Globus pallidus (tissue), 1 donor: ENCODE results near the gene IRF4.
A peak's percentile ranks its signal among the peaks of the same experiment; 100 is the strongest.

Experiments
- DNase-seq: peaks from one replicate; pipeline ENCODE4 v3.0.0-alpha.2; 2015; ENCODE audit warnings: low spot score

IRF4 gene

GRCh38 chr6:398558-399078 lies 7.1 kb downstream of the IRF4 start:
- DNase-seq: no peak

- no peak for DNase-seq
These were observed 8.4 kb downstream of the IRF4 start for GRCh38 chr6:399785-400534.

- no peak for DNase-seq
These were observed 9.3 kb downstream of the IRF4 start for GRCh38 chr6:400815-401214.

GRCh38 chr6:401239-401993 lies 9.9 kb downstream of the IRF4 start:
- DNase-seq: no peak

GRCh38 chr6:401994-402640 lies 10.6 kb downstream of the IRF4 start:
- DNase-seq: no peak

- no peak for DNase-seq
These were observed 11.5 kb downstream of the IRF4 start for GRCh38 chr6:402901-403658.

GRCh38 chr6:403659-404655 lies 12.4 kb downstream of the IRF4 start:
- no peak for DNase-seq

- DNase-seq: no peak
These were observed 13.3 kb downstream of the IRF4 start for GRCh38 chr6:404685-405423.

GRCh38 chr6:408148-408547 lies 16.6 kb downstream of the IRF4 start:
- no peak for DNase-seq

- DNase-seq: peak; percentile 40
These were observed 17.1 kb downstream of the IRF4 start for GRCh38 chr6:408599-409102.

GRCh38 chr6:409370-409972 lies 17.9 kb downstream of the IRF4 start:
- no peak for DNase-seq

- no peak for DNase-seq
These were observed 19.2 kb downstream of the IRF4 start for GRCh38 chr6:410555-411395.

- DNase-seq: no peak
These were observed 20.0 kb downstream of the IRF4 start for GRCh38 chr6:411402-412145.

GRCh38 chr6:412146-412886 lies 20.8 kb downstream of the IRF4 start:
- no peak for DNase-seq

- DNase-seq: no peak
These were observed 22.9 kb downstream of the IRF4 start for GRCh38 chr6:414447-414846.

GRCh38 chr6:415087-415486 lies 23.5 kb downstream of the IRF4 start:
- no peak for DNase-seq

GRCh38 chr6:421211-421610 lies 29.7 kb downstream of the IRF4 start:
- no peak for DNase-seq
